PFSK-1 (cell line): ENCODE results near the gene KRT71.

Experiments
- FOXP2 ChIP-seq: optimal IDR thresholded peaks from 2 replicates; pipeline ENCODE3; 2011; ENCODE audit warnings: borderline replicate concordance, control low read depth, inconsistent platforms; ENCODE audit not compliant: insufficient read depth; ENCODE audit errors: extremely low read length, extremely low read depth
- POLR2AphosphoS5 ChIP-seq: IDR thresholded peaks from 2 replicates; pipeline ENCODE4 v1.6.1; 2012; ENCODE audit warnings: low read depth, mild to moderate bottlenecking, control low read depth, low read length, moderate library complexity
- REST ChIP-seq, 2 experiments: IDR thresholded peaks; 2 replicates each; pipeline versions ENCODE4 v1.6.1 to v1.8.0; 2011 to 2012; ENCODE audit warnings: low read depth in 2 of 2, low read length in 2 of 2, control low read depth in 1 of 2, inconsistent platforms in 1 of 2, mild to moderate bottlenecking in 1 of 2, moderate library complexity in 1 of 2; ENCODE audit not compliant: insufficient read depth in 1 of 2
- SIN3A ChIP-seq: IDR thresholded peaks from 2 replicates; pipeline ENCODE4 v1.6.1; 2012; ENCODE audit warnings: mild to moderate bottlenecking, low read length, moderate library complexity, borderline replicate concordance; ENCODE audit not compliant: insufficient read depth
- TAF1 ChIP-seq: IDR thresholded peaks from 2 replicates; pipeline ENCODE4 v1.6.1; 2012; ENCODE audit warnings: low read length, control low read depth, borderline replicate concordance; ENCODE audit not compliant: insufficient read depth

The KRT71 gene

GRCh38 chr12:52600071-52600470, 47.1 kb upstream of the KRT71 start:
- TF ChIP-seq POLR2AphosphoS5: no peak
- no peak for TF ChIP-seq TAF1
- TF ChIP-seq REST (IDR thresholded peaks at IDR 0.05; ENCODE audit: insufficient read depth in 1 of 2, low read depth in 2 of 2, low read length in 2 of 2): no peak
- TF ChIP-seq SIN3A: no peak
- TF ChIP-seq FOXP2: no peak

- TF ChIP-seq TAF1 (no peak), FOXP2 (no peak), REST (IDR thresholded peaks at IDR 0.05; ENCODE audit: insufficient read depth in 1 of 2, low read depth in 2 of 2, low read length in 2 of 2) (no peak), POLR2AphosphoS5 (no peak), SIN3A (no peak)
Measured at GRCh38 chr12:52598966-52599365, 46.0 kb upstream of the KRT71 start.

- TF ChIP-seq SIN3A (no peak), TAF1 (no peak), FOXP2 (no peak), REST (IDR thresholded peaks at IDR 0.05; ENCODE audit: insufficient read depth in 1 of 2, low read depth in 2 of 2, low read length in 2 of 2) (no peak), POLR2AphosphoS5 (no peak)
Measured at GRCh38 chr12:52591521-52591920, 38.6 kb upstream of the KRT71 start.

- TF ChIP-seq SIN3A: no peak
- no peak for TF ChIP-seq POLR2AphosphoS5
- TF ChIP-seq REST (IDR thresholded peaks at IDR 0.05; ENCODE audit: insufficient read depth in 1 of 2, low read depth in 2 of 2, low read length in 2 of 2): no peak
- no peak for TF ChIP-seq TAF1
- TF ChIP-seq FOXP2: no peak
Measured at GRCh38 chr12:52590021-52590420, 37.1 kb upstream of the KRT71 start.

GRCh38 chr12:52587563-52587962, 34.6 kb upstream of the KRT71 start:
- TF ChIP-seq POLR2AphosphoS5 (no peak), TAF1 (no peak), SIN3A (no peak), REST (IDR thresholded peaks at IDR 0.05; ENCODE audit: insufficient read depth in 1 of 2, low read depth in 2 of 2, low read length in 2 of 2) (no peak), FOXP2 (no peak)
